Peyer's patch (tissue), 4 donors: ENCODE measurements around the gene SMG1. TPM values are rescaled to one million over a fixed set of nuclear protein-coding genes. Genes with fewer than 3 reads are reported as not detected.
"Not testable (repeated sequence)": the region's sequence is repeated elsewhere in the genome, so short reads cannot be mapped to it uniquely, and the experiment has no call there.

Experiments
- DNase-seq, 3 donors: peaks; one replicate each; pipeline ENCODE4 v3.0.0-alpha.2; 2017 to 2019
- H3K27ac ChIP-seq, 4 donors: fragments of 200-600 bp; sonication (generic); one replicate each; pipeline ENCODE4 v1.5.1; 2016 to 2019
- H3K27me3 ChIP-seq, 2 donors: fragments of 200-600 bp; sonication (generic); one replicate each; pipeline ENCODE4 v1.5.1; 2019
- H3K36me3 ChIP-seq, 3 donors: fragments of 200-600 bp; sonication (generic); one replicate each; pipeline ENCODE4 v1.5.1; 2016 to 2019
- H3K4me1 ChIP-seq, 4 donors: fragments of 200-600 bp; sonication (generic); one replicate each; pipeline ENCODE4 v1.5.1; 2016 to 2019
- H3K4me3 ChIP-seq, 4 donors: fragments of 200-600 bp; sonication (generic); 1 replicate in 3 of 4; 2 replicates in 1 of 4; pipeline ENCODE4 v1.5.1; 2016 to 2019; ENCODE audit warnings: mild to moderate bottlenecking in 1 of 4
- H3K9me3 ChIP-seq, 4 donors: fragments of 200-600 bp; sonication (generic); one replicate each; pipeline ENCODE4 v1.5.1; 2016 to 2019; ENCODE audit warnings: mild to moderate bottlenecking in 1 of 4
- total RNA-seq, 4 donors: library from RNA; depleted of rRNA; stranded (reverse); fragments of >200 nt; gene quantifications; one replicate each; pipeline ENCODE4 v1.1.0, GENCODE V29; 2016
- TF ChIP-seq, protein P1 (sequence below), 6 experiments: fragments of 450-650 bp in 4 of 6; fragments of 200-600 bp in 2 of 6; sonication (generic) in 1 of 6; IDR thresholded peaks; one replicate each; pipeline ENCODE4 v1.5.1; 2017 to 2019; ENCODE audit warnings: antibody characterized with exemption in 6 of 6, mild to moderate bottlenecking in 3 of 6, moderate library complexity in 1 of 6

Gene SMG1
- total RNA-seq, 4 donors from 2014 or later: 129 to 157 (median 137) TPM

GRCh38 chr16:18777664-18778063 is 148.5 kb downstream of the SMG1 start:
- H3K27ac ChIP-seq, H3K27me3 ChIP-seq, DNase-seq, H3K4me3 ChIP-seq, H3K36me3 ChIP-seq, H3K9me3 ChIP-seq, H3K4me1 ChIP-seq: not testable (repeated sequence)

DNA sequence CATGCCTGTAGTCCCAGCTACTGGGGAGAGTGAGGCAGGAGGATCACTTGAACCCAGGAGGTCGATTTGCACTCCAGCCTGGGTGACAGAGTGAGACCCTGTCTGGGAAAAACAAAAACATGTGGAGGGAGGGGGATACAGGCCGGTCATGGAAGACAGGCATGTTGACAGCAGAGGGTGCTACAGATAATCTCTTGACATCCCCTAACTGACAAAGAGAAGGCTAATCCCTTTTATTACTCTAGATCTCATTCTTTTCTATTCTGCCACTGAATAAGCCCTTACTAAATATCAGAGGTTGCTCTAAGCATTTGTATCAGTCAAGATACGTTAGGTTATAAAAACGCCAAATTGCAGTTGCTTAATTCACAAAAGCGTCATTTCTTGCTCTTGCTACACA is 149.9 kb downstream of the SMG1 start:
- not testable (repeated sequence) for DNase-seq, H3K27me3 ChIP-seq, H3K4me3 ChIP-seq, H3K27ac ChIP-seq, H3K36me3 ChIP-seq, H3K9me3 ChIP-seq, H3K4me1 ChIP-seq

DNA sequence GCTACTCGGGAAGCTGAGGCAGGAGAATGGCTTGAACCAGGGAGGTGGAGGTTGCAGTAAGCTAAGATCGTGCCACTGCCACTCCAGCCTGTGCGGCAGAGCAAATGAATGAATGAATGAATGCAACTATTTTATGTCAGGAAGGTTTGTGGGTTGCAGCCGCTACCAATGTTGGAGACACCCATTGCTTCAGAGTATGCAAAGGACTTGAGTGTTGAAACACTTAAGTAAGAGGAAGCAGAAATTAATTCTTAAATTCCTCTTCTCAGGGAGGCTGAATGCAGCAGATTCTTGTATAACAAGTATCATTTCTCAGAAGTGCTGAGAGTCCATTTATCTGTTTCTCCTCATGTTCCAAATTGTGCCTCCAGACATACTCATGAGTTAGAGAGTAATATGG is 151.6 kb downstream of the SMG1 start:
- H3K27me3 ChIP-seq, H3K9me3 ChIP-seq, H3K36me3 ChIP-seq, DNase-seq, H3K4me3 ChIP-seq, H3K27ac ChIP-seq, H3K4me1 ChIP-seq: not testable (repeated sequence)

DNA sequence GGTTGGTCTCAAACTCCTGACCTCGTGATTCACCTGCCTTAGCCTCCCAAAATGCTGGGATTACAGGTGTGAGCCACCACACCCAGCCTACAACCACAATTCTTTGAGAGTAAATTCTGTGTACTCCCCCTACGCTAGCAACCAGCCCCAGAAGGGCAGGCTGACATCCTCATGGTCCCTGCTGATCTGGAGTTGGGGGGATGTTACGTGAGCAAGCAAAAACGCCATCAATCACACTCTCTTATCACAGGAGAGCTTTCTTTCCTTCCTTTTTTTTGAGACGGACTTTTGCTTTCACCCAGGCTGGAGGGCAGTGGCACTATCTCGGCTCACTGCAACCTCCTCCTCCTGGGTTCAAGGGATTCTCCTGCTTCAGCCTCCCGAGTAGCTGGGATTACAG is 154.0 kb downstream of the SMG1 start:
- not testable (repeated sequence) for H3K4me3 ChIP-seq, H3K27me3 ChIP-seq, H3K9me3 ChIP-seq, H3K27ac ChIP-seq, DNase-seq, H3K4me1 ChIP-seq, H3K36me3 ChIP-seq

GRCh38 chr16:18770336-18770962 is 155.8 kb downstream of the SMG1 start:
- H3K9me3 ChIP-seq, H3K4me3 ChIP-seq, H3K27me3 ChIP-seq, H3K4me1 ChIP-seq, H3K27ac ChIP-seq, DNase-seq, H3K36me3 ChIP-seq: not testable (repeated sequence)

DNA sequence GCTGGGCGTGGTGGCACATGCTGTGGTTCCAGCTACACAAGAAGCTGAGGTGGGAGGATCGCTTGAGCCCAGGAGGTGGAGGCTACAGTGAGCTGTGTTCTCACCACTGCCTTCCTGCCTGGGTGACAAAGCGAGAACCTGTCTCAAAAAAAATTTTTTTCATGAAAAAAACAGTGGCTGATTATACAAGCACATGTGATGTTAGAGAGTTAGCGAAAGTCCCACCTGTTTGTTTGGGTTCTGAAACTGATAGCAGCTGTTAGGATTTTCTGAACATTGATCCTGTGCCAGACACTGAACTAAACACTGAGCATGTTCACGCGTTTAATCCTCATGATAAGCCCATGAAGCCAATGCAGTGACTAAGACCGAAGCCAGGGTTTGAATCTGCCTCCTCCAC is 159.0 kb downstream of the SMG1 start:
- not testable (repeated sequence) for H3K9me3 ChIP-seq, H3K4me3 ChIP-seq, H3K36me3 ChIP-seq, H3K27ac ChIP-seq, H3K4me1 ChIP-seq, DNase-seq, H3K27me3 ChIP-seq

DNA sequence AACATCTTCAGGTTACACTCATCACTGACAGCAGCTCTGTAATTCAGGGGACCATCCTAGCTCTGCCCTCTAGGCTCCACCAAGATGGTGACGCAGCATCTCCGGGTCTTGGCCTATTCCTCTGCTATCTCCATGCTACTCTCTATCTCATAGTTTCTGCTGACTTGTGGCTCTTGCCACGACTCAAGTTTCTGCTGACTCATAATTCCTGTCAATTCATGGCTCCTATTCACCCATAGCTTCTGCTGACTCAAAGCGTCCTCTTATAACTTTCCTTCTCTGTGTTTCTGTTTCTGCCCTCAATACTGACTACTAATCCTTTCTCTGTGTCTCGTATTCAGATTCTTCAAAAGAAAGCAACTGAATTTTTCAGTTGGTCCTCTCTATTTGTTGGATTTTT is 163.5 kb downstream of the SMG1 start:
- H3K4me3 ChIP-seq, H3K27ac ChIP-seq, DNase-seq, H3K9me3 ChIP-seq, H3K27me3 ChIP-seq, H3K36me3 ChIP-seq, H3K4me1 ChIP-seq: not testable (repeated sequence)

- not testable (repeated sequence) for H3K36me3 ChIP-seq, H3K27ac ChIP-seq, H3K27me3 ChIP-seq, H3K9me3 ChIP-seq, H3K4me1 ChIP-seq, H3K4me3 ChIP-seq
- peak in 2 of 3 donors; percentile 32 to 74 for DNase-seq
- TF ChIP-seq, protein P1, sequence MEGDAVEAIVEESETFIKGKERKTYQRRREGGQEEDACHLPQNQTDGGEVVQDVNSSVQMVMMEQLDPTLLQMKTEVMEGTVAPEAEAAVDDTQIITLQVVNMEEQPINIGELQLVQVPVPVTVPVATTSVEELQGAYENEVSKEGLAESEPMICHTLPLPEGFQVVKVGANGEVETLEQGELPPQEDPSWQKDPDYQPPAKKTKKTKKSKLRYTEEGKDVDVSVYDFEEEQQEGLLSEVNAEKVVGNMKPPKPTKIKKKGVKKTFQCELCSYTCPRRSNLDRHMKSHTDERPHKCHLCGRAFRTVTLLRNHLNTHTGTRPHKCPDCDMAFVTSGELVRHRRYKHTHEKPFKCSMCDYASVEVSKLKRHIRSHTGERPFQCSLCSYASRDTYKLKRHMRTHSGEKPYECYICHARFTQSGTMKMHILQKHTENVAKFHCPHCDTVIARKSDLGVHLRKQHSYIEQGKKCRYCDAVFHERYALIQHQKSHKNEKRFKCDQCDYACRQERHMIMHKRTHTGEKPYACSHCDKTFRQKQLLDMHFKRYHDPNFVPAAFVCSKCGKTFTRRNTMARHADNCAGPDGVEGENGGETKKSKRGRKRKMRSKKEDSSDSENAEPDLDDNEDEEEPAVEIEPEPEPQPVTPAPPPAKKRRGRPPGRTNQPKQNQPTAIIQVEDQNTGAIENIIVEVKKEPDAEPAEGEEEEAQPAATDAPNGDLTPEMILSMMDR (IDR thresholded peaks at IDR 0.05): peak in 5 of 6 experiments; percentile 42 to 65 (median 61)
These were observed 166.3 kb downstream of the SMG1 start for GRCh38 chr16:18759598-18760520.

DNA sequence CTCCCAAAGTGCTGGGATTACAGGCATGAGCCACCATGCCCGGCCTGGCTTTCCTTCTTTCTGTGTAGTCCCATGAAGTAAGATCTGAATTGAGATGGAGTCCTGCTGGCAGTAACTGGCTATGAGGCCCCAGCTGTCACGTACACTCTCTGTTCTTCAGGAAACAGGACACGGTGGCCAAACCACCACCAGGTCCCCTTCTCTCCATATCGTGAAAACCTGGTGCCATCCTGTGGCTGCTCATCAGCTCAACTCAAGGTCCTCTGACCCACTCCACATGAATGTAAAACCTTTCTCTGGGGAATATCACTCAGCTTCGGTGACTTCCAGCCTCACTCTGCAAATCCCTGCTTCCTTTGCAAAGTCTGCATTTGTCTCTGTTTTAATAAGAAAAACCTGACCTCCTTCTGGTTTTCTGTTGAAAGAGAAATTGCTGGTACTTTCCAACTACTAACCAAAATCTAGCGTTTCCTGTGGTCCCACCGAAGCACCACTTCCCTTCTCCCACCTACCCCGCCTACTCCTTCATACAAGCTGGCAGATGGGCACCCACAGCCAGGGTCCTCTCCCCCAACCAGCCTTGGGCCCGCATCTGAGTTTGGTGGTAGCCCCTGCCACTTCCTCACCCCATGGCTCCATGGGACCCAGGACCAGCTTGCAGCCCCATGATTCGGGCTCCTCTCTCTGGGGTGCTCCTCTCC is 168.1 kb downstream of the SMG1 start:
- not testable (repeated sequence) for DNase-seq, H3K9me3 ChIP-seq

DNA sequence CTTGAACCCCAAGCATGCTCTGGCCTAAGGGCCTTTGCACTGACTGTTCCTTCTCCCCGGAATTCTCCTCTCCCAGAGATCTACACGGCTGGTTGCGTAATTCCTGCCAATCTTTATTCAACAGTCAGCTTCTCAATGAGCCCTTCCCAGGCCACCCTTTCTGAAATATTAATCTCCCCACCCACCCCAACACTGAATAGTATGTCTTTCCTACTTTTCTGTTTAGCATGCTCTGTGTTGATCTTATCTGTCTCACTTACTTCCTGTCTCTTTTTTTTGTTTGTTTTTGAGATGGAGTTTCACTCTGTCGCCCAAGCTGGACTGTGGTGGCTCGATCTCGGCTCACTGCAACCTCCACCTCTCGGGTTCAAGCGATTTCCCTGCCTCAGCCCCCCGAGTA is 169.6 kb downstream of the SMG1 start:
- H3K27me3 ChIP-seq, H3K4me3 ChIP-seq, H3K27ac ChIP-seq, DNase-seq, H3K9me3 ChIP-seq, H3K36me3 ChIP-seq, H3K4me1 ChIP-seq: not testable (repeated sequence)

More for the DNA sequence above, 168.1 kb downstream of the SMG1 start:
- H3K36me3 ChIP-seq, H3K27me3 ChIP-seq, H3K4me1 ChIP-seq, H3K27ac ChIP-seq, H3K4me3 ChIP-seq: not testable (repeated sequence)

Other genes starting within 250 kb of the SMG1 start
- gene RPS15A, start 136.1 kb downstream of the SMG1 start, total RNA-seq: 100 to 1,000 TPM; 361 to 943 (median 495) TPM
- gene ARL6IP1, start 124.9 kb downstream of the SMG1 start, total RNA-seq: 100 to 1,000 TPM in 3 of 4 donors, 10 to 100 TPM in 1; 56.1 to 179 (median 122) TPM
- gene TMC7, start 57.5 kb upstream of the SMG1 start, total RNA-seq: 1 to 10 TPM; 2.5 to 7.0 (median 5.6) TPM
- 10 to 100 TPM; 16.5 to 29.1 (median 20.6) TPM for gene COQ7, start 141.2 kb upstream of the SMG1 start, total RNA-seq
- gene ITPRIPL2, start 187.6 kb upstream of the SMG1 start, total RNA-seq: 10 to 100 TPM; 23.6 to 38.9 (median 32.5) TPM
- 10 to 100 TPM in 2 of 4 donors, 1 to 10 TPM in 2; 4.2 to 30.5 (median 9.6) TPM for gene SYT17, start 241.8 kb upstream of the SMG1 start, total RNA-seq